HEK293T (cell line): ENCODE results near the gene GFOD2.

ENCODE experiments used
- ARNT ChIP-seq: fragments of 450-650 bp; IDR thresholded peaks from 2 replicates; pipeline ENCODE4 v1.6.1; 2017; ENCODE audit warnings: mild to moderate bottlenecking
- BHLHE40 ChIP-seq: fragments of 450-650 bp; IDR thresholded peaks from 2 replicates; pipeline ENCODE4 v1.6.1; 2016; ENCODE audit warnings: mild to moderate bottlenecking, moderate library complexity, borderline replicate concordance
- FOXA1 ChIP-seq: fragments of 450-650 bp; IDR thresholded peaks from 2 replicates; pipeline ENCODE4 v1.6.1; 2016; ENCODE audit warnings: mild to moderate bottlenecking
- FOXK2 ChIP-seq: fragments of 450-650 bp; IDR thresholded peaks from 2 replicates; pipeline ENCODE4 v1.6.1; 2016; ENCODE audit warnings: mild to moderate bottlenecking
- FOXM1 ChIP-seq: fragments of 450-650 bp; IDR thresholded peaks from 2 replicates; pipeline ENCODE4 v1.6.1; 2017; ENCODE audit warnings: mild to moderate bottlenecking, borderline replicate concordance
- HDGF ChIP-seq: fragments of 450-650 bp; IDR thresholded peaks from 2 replicates; pipeline ENCODE4 v1.6.1; 2017; ENCODE audit warnings: antibody characterized with exemption, borderline replicate concordance
- L3MBTL2 ChIP-seq: fragments of 450-650 bp; conservative IDR thresholded peaks from 2 replicates; pipeline ENCODE4 v1.6.1; 2016; ENCODE audit warnings: mild to moderate bottlenecking
- NFRKB ChIP-seq: fragments of 450-650 bp; IDR thresholded peaks from 2 replicates; pipeline ENCODE4 v1.6.1; 2016; ENCODE audit warnings: mild to moderate bottlenecking, moderate library complexity
- PKNOX1 ChIP-seq: fragments of 450-650 bp; IDR thresholded peaks from 2 replicates; pipeline ENCODE4 v1.6.1; 2016
- SP1 ChIP-seq: fragments of 450-650 bp; IDR thresholded peaks from 2 replicates; pipeline ENCODE4 v1.6.1; 2017
- ZNF384 ChIP-seq: fragments of 450-650 bp; IDR thresholded peaks from 2 replicates; pipeline ENCODE4 v1.6.1; 2016

DNA sequence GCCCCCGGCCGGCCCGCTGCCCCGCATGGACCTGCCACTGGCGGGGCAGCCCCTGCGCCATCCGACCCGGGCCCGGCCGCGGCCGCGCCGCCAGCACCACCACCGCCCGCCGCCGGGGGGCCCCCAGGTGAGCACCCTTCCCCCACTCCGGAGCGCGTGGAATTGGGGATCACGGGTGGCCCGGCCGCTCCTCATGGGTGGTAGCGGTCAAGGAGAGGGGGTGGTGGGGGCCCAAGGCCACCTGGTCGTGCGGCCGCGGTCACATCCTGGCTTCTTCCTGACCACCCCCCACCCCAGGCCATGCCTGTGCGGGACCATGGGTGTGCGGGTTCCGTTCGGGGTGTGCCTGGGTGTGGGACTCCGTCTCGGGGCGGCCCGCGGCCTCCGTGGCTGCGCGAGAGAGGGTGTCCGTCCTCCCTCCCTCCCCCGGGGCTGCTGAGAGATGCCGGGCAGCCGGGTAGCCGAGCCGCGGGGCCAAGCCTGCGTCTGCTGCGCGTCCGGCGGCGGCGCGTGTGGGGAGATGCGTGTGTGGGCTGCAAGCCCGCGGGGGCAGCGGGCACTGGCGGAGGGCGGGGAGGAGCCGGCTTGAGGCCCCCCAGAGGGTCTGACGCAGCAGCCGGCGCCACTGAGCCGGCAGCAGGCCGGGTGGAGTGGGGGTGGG, 65.9 kb downstream of the GFOD2 start:
- no peak for TF ChIP-seq FOXM1
- TF ChIP-seq PKNOX1: no peak
- no peak for TF ChIP-seq HDGF
- TF ChIP-seq BHLHE40: no peak
- no peak for TF ChIP-seq ZNF384
- TF ChIP-seq FOXA1: no peak
- no peak for TF ChIP-seq FOXK2
- TF ChIP-seq L3MBTL2: no peak
- no peak for TF ChIP-seq NFRKB
- TF ChIP-seq SP1: no peak
- TF ChIP-seq ARNT: peak; percentile 40; the same call in 1 of the 2 replicates
